Muscle layer of duodenum (tissue), 2 donors: ENCODE measurements around the gene SCN4A.

Experiments used
- H3K27ac ChIP-seq: one replicate; pipeline ENCODE4 v1.7.0; 2013; ENCODE audit warnings: mild to moderate bottlenecking, low read length
- H3K27me3 ChIP-seq: one replicate; pipeline ENCODE4 v1.7.0; 2013; ENCODE audit warnings: low read depth, mild to moderate bottlenecking, control low read depth, low read length
- H3K36me3 ChIP-seq, 2 donors: one replicate each; pipeline ENCODE4 v1.7.0; 2013; ENCODE audit warnings: low read length in 2 of 2, control low read depth in 1 of 2, mild to moderate bottlenecking in 1 of 2; ENCODE audit not compliant: insufficient read depth in 2 of 2, control insufficient read depth in 1 of 2
- H3K4me1 ChIP-seq, 2 donors: one replicate each; pipeline ENCODE4 v1.7.0; 2013; ENCODE audit warnings: low read length in 2 of 2, mild to moderate bottlenecking in 2 of 2, control low read depth in 1 of 2, moderate library complexity in 1 of 2; ENCODE audit not compliant: insufficient read depth in 2 of 2, control insufficient read depth in 1 of 2
- H3K4me3 ChIP-seq, 2 donors: one replicate each; pipeline ENCODE4 v1.7.0; 2013; ENCODE audit warnings: low read length in 2 of 2, low read depth in 1 of 2, mild to moderate bottlenecking in 1 of 2
- H3K9me3 ChIP-seq, 2 donors: one replicate each; pipeline ENCODE4 v1.7.0; 2013; ENCODE audit warnings: low read length in 2 of 2, control low read depth in 1 of 2, mild to moderate bottlenecking in 1 of 2; ENCODE audit not compliant: control insufficient read depth in 1 of 2
- donor health status: healthy.

The SCN4A gene

DNA sequence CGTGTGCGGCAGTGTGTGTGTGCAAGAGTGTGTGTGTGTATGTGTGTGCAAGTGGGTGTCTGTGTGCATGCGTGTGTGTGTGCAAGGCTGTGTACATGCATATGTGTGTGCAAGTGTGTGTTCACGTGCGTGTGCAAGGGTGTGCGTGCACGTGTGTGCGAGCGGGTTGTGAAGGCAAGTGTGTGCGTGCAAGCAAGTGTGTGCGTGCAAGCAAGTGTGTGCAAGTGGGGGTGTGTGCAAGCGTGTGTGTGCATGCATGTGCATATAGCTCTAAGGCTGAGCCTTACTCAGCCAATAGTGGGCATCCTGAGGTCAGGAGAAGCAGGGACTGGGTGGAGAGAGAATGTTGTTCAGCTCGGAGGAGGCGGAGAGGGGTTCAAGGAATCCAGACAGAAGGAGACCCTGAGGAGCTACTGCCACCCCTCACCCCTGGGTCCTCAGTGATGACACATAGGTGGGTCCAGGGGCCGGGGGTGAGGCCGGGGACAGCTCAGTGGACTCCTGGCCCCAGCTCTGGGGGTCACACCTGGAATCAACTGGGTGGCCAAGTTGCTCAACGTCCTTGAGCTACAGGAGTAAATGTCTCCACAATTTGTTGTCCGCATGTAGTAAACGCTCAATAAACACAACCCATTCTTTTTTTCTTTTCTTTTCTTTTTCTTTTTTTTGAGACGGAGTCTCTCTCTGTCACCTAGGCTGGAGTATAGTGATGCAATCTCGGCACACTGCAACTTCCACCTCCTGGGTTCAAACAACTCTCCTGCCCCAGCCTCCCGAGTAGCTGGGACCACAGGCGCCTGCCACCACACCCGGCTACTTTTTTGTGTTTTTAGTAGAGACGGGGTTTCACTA lies 27.2 kb upstream of the SCN4A start:
- Histone ChIP-seq H3K27ac (no peak overlapping the region), H3K9me3 (no peaks in the 10 kb centered on the region), H3K4me1 (peaks cover 0 to 16% of the 10 kb centered on the region in 2 donors), H3K27me3 (peaks cover 14% of the 10 kb centered on the region), H3K36me3 (no peaks in the 10 kb centered on the region), H3K4me3 (no peak overlapping the region)

DNA sequence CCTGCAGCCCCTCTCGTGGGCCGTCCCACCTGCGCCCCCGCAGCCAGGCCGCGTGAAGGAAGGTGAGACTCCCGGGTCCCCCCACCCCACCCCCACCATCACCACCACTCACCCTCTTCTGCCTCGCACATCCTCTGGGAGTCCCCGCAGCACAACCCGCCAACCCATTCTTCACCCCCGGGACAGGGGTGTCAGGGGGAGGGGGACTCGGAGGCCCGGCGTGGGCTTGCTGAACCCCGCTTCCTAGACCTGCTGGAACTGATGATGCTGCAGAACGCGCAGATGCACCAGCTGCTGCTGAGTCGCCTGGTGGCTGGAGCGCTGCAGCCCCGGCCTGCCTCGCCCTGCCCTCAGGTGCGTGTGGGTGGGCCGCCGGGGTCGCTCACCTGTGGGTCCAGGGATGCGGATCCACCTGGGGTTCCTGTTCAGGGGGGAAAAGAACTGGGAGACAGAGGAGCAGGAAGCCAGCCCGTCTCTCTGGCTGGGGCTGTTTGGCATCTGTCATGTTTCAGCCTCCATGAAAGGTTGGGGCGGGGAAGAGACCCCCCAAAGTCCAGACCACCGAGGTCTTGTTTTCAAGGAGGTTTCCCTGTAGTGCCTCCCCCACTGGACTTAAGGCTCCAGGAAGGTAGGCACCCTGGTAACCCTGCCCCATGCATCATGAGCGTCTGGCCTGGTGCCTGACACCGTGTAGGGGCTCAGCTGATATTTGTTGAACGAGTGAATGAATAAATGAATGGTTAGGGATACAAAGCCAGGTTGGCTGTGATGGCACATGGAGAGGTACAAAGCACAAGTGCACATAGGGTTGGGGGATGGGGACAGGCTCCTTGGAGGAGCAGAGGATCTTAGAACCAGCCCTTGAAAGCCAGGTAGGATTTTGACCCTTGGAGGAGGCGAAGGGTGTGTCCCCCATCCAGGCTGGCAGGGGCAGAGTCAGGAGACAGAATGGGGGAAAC lies 26.3 kb upstream of the SCN4A start:
- Histone ChIP-seq H3K27me3 (peaks cover 14% of the 10 kb centered on the region), H3K36me3 (no peaks in the 10 kb centered on the region), H3K4me3 (peak overlapping the region; percentile 63 to 73), H3K9me3 (no peaks in the 10 kb centered on the region), H3K4me1 (peaks cover 0 to 16% of the 10 kb centered on the region in 2 donors), H3K27ac (no peak overlapping the region)

DNA sequence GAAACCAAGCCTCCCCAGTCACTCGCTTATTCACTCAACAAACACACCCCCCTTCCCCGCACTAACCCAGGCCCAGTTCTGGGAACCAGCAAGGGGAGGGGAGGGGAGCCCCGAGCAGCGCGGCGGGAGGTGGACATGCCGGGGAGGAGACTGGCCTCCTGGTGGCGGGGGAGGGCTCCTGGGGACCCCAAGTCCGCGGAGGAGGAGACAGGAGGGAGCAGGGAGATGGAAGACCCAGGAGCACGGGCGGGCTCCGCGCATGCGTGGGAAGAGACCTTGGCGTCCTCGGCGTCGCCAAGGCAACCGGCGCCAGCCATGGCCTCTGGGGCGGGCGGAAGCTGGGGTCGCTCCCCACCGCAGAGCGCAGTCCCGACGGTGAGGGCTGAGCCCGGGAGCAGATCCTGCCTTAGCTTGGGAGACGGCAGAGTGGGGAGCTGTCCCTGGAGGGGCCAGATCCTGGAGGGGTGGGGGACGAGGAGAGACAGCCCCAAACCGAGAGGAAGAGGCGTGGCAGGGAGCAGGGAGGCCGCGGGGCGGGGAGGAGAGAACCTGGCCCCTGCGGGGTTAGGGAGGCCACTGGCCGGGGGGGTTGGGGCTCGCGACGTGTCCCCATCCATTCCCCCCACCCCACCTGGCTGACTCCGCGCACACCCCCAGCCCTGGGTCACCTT lies 25.5 kb upstream of the SCN4A start, which contains the start of gene PRR29:
Gene PRR29, plus strand, starts transcription at position 302 of the 671 bp plus-strand sequence. Its CDS starts 14 bp downstream, at position 316.
- no peak within 1 kb of the TSS for H3K27ac ChIP-seq
- H3K4me3 ChIP-seq = peak within 1 kb of the TSS; percentile 63 to 73
- H3K36me3 ChIP-seq = no peaks in the 10 kb centered on the region
- H3K27me3 ChIP-seq = peaks cover 14% of the 10 kb centered on the region
- no peaks in the 10 kb centered on the region for H3K9me3 ChIP-seq
- H3K4me1 ChIP-seq = peaks cover 0 to 16% of the 10 kb centered on the region in 2 donors

DNA sequence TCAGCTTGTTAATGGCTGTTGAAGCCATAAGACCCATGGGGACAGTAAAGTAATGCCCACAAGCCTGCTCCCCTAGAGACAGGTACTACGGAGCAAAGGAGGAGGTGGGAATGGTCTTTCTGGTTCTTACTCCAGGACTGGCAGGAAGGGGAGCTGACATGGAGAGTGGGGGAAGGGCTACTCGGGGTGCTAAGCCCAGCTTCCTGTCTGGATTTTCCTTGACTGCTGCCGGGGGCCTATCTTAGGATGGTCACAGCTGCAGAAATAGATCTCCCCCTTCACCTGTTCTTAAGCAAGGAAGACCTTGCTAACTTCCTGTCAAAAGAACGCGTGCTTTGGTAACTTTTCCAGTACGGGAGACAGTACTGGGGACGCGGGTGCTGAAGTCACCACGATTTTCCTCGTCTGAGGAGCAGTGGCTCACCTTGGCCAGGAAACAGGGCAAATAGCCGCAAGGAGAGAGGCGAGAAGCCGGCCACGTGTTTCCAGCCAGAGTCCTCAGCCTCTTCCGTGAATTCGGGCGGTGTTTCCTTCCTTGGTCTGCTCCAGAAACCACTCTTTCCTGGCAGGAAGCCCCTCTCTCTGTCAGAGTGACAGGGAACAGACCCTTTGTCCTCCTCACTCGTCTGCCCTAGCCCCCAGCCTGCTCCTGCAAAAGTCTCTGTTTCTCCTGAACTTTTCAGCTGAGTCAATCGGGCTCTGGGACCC lies 24.8 kb upstream of the SCN4A start:
- Histone ChIP-seq H3K36me3 (no peaks in the 10 kb centered on the region), H3K4me1 (peaks cover 0 to 16% of the 10 kb centered on the region in 2 donors), H3K9me3 (no peaks in the 10 kb centered on the region)

DNA sequence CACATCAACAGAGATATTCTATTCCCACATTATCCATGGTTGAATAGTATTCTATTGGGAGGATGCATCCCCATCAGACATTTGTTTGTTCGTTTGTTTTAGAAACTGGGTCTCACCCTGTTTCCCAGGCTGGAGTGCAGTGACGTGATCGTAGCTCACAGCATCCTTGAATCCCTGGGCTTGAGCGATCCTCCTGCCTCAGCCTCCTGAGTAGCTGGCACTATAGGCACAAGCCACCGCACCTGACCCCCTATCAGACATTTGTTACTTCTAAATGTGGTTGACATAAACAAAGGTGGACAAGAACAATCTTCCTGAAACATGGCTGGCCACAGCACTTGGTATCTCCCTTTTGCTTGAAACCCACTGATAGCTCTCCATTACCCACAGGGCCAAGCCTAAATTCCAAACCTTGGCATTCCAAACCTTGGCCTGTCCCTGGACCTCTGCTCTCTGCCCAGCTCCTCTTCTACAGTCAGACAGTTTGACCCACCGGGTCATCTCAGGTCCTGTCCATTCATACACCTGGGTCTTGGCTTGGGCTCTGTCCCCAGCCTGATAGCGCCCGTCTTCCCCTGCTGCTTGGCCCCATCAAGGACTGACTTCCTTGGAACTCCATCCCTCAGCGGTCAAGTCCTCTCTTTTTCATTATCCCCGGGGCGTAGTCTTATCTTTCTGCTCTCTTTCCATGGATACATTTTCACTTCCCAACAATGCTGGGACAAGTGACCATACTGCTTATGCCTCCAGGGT lies 23.9 kb upstream of the SCN4A start:
- no peaks in the 10 kb centered on the region for H3K9me3 ChIP-seq
- peaks cover 20% of the 10 kb centered on the region for H3K27me3 ChIP-seq
- peaks cover 0 to 16% of the 10 kb centered on the region in 2 donors for H3K4me1 ChIP-seq
- no peaks in the 10 kb centered on the region for H3K36me3 ChIP-seq
- H3K27ac ChIP-seq = no peak overlapping the region
- no peak overlapping the region for H3K4me3 ChIP-seq

More for the DNA sequence above, 24.8 kb upstream of the SCN4A start:
- H3K27ac ChIP-seq = no peak overlapping the region
- peak overlapping the region; percentile 63 to 73 for H3K4me3 ChIP-seq
- peaks cover 14% of the 10 kb centered on the region for H3K27me3 ChIP-seq

DNA sequence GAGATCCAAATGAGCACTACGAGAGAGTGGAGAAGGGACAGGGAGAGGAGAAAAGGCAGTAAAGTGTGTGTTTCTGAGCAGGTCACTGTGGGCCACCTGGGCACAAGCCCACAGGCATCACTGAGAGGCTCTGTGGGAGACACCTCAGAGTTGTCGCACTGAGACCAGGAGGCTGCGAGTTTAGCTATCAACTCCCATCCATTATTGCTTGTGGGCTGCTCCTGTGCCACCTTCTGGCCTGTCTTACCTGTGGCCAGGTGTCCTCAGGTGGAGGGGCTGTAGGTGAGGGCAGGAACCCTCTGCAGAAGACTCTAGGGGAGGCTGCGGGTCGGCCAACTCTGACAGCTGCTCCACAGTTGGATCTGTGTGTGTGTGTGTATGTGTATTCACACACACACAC lies 22.9 kb upstream of the SCN4A start:
- H3K27me3 ChIP-seq = peaks cover 20% of the 10 kb centered on the region
- H3K27ac ChIP-seq = no peak overlapping the region
- no peaks in the 10 kb centered on the region for H3K9me3 ChIP-seq
- H3K4me1 ChIP-seq = peaks cover 0 to 18% of the 10 kb centered on the region in 2 donors
- H3K36me3 ChIP-seq = no peaks in the 10 kb centered on the region
- H3K4me3 ChIP-seq = no peak overlapping the region

DNA sequence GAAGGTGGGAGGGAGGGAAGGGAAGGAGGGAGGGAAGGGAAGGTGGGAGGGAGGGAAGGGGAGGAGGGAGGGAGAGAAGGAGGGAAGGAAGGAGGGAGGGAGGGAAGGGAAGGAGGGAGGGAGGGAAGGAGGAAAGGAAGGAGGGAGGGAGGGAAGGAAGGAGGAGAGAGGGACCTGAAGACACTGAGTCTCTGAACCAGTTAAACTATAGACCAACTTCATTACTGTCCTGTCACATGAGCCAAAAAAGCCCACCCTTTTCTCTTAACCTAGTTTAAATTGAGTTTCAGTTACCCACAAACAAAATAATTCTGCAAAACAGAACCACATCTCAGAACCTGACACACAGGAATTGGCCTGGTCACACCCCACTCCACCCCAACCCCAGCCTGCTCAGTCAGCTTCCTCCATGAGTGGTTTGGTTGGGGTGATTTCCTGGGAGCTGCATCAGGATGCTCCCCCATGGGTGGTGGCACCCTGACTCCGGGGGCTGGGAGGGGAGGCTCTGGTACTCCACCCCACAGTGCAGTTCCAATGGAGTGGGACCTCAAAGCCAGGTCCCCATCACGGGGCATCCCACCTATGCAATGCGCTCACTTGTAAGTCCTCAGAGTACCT lies 20.8 kb upstream of the SCN4A start:
- Histone ChIP-seq H3K9me3 (no peaks in the 10 kb centered on the region), H3K27me3 (peaks cover 10% of the 10 kb centered on the region), H3K4me3 (no peak overlapping the region)

DNA sequence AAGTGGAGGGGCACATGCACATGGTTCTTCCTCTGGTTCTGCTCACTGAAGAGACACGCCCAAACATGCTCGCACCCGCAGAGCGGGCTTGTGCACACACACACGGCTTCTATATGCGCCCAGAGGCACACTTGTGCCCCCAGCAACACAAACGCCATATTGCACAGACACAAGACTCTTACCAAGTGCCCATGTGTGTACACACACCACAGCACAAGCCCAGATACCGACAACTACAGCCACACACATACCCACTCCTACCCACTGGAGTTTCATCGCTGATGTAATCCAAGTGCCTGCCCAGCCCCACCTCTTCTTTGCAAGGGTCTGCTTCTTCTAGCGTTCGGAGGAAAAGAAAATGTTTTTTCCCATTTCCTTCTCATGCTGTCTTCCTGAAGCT lies 18.9 kb upstream of the SCN4A start:
- Histone ChIP-seq H3K4me3 (no peak overlapping the region), H3K36me3 (no peaks in the 10 kb centered on the region), H3K27me3 (peaks cover 6% of the 10 kb centered on the region), H3K4me1 (peaks cover 0 to 6% of the 10 kb centered on the region in 2 donors), H3K9me3 (no peaks in the 10 kb centered on the region), H3K27ac (no peak overlapping the region)

More for the DNA sequence above, 20.8 kb upstream of the SCN4A start:
- H3K4me1 ChIP-seq = peaks cover 0 to 17% of the 10 kb centered on the region in 2 donors
- no peak overlapping the region for H3K27ac ChIP-seq
- no peaks in the 10 kb centered on the region for H3K36me3 ChIP-seq

DNA sequence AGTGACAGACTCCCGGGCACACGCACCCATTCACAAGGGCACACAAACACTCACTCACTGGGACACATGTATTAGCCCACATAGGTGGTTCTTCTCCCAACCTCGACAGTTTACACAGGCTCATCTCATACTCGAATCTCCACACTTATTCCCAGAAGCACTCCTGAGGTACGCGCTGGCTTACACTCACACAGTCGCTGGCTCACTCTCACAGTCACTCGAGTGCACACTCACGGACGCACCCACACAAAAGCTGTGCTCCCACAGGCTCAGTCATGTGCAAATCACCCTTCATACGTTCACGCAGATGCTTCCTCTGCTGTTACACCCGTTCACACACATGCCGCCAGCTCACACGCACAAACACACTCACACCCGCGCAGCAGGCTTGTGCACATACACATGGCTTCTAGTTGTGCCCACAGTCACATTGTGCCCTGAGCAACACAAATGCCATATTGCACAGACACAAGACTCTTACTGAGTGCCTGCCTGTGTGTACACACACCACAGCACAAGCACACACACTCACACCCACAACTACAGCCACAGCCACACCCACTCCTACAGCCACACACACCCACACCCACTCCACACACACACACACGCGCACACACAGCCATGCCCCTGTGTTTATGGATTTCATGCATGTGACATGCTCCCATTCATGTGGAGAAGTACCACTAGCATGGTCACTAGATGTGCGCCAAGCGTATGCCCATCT lies 17.1 kb upstream of the SCN4A start:
- peaks cover 5 to 9% of the 10 kb centered on the region in 2 donors for H3K4me1 ChIP-seq
- peaks cover 6% of the 10 kb centered on the region for H3K27me3 ChIP-seq
- H3K36me3 ChIP-seq = no peaks in the 10 kb centered on the region
- no peak overlapping the region for H3K27ac ChIP-seq
- no peak overlapping the region for H3K4me3 ChIP-seq
- no peaks in the 10 kb centered on the region for H3K9me3 ChIP-seq
